ENCODE results near the gene MMAB. TPM values are rescaled to one million over a fixed set of nuclear protein-coding genes. Genes with fewer than 3 reads are reported as not detected.

The MMAB gene
- total RNA-seq, 1 experiment from 2014 or later = 34.9 TPM

GRCh38 chr12:109513977-109514376 lies 59.3 kb downstream of the MMAB start:
- BruUV-seq (replicated peaks) = no TSS peak
- ChIA-PET POLR2A (no interaction called here), RAD21 (ENCODE audit: low non-redundant PET in 1 of 2, low total read pairs in 2 of 2, uncharacterized antibody in 2 of 2, unreplicated experiment in 2 of 2) (no interaction called here), CTCF (no interaction called here)
- H3K4me1 ChIP-seq (ENCODE audit: control insufficient read depth in 1 of 2, insufficient read depth in 2 of 2, low read length in 2 of 2) = no peaks in the 10 kb centered on the region
- H3K4me3 ChIP-seq (replicated peaks in 1 of 2; ENCODE audit: low read depth in 1 of 2, low read length in 2 of 2) = no peak overlapping the region
- no peaks in the 10 kb centered on the region for H3K79me2 ChIP-seq (ENCODE audit: insufficient read depth, low read length)
- TF ChIP-seq YY1 (IDR thresholded peaks at IDR 0.05; ENCODE audit: extremely low read depth, insufficient replicate concordance, low read depth, low read length) (no peak), POLR2AphosphoS5 (IDR thresholded peaks at IDR 0.05; ENCODE audit: low read depth, low read length) (no peak), EGR1 (IDR thresholded peaks at IDR 0.05; ENCODE audit: low read depth) (no peak), EZH2phosphoT487 (IDR thresholded peaks at IDR 0.05; ENCODE audit: borderline replicate concordance) (no peak), ZFX (IDR thresholded peaks at IDR 0.05) (no peak), CBX3 (IDR thresholded peaks at IDR 0.05; ENCODE audit: low read depth) (no peak), EZH2 (IDR thresholded peaks at IDR 0.05) (no peak), FOSL1 (IDR thresholded peaks at IDR 0.05; ENCODE audit: low read depth) (no peak), SIN3A (IDR thresholded peaks at IDR 0.05; ENCODE audit: low read depth) (no peak), ZBTB33 (IDR thresholded peaks at IDR 0.05; ENCODE audit: extremely low read depth, insufficient replicate concordance, low read length) (no peak), POLR2A (IDR thresholded peaks at IDR 0.05; ENCODE audit: borderline replicate concordance, extremely low read depth, insufficient read depth, insufficient read length) (no peak), SP1 (IDR thresholded peaks at IDR 0.05; ENCODE audit: low read depth) (no peak), ELF1 (IDR thresholded peaks at IDR 0.05; ENCODE audit: borderline replicate concordance, low read depth) (no peak)
- no peak overlapping the region for H3K27ac ChIP-seq (ENCODE audit: low read depth, low read length)
- H4K20me1 ChIP-seq (ENCODE audit: insufficient read depth) = no peaks in the 10 kb centered on the region
- no peak overlapping the region for H2AFZ ChIP-seq (ENCODE audit: low read depth, low read length, poor library complexity, severe bottlenecking)
- peaks cover 9 to 21% of the 10 kb centered on the region in 2 experiments; a peak in 3 of 4 replicates for H3K36me3 ChIP-seq (ENCODE audit: control insufficient read depth in 1 of 2, insufficient read depth in 2 of 2, low read length in 2 of 2)
- H3K9me2 ChIP-seq (ENCODE audit: insufficient read depth) = no peaks in the 10 kb centered on the region
- DNase-seq (ENCODE audit: low read depth, low spot score) = no peak
- intact Hi-C loops (cut with micrococcal nuclease) = no loop called here
- no peaks in the 10 kb centered on the region for H3K9me3 ChIP-seq (ENCODE audit: control insufficient read depth in 1 of 2, insufficient read depth in 1 of 2, low read depth in 1 of 2, low read length in 2 of 2)
- no peaks in the 10 kb centered on the region for H3K27me3 ChIP-seq (ENCODE audit: insufficient read depth, low read length)
- no peak overlapping the region for H3K4me2 ChIP-seq (ENCODE audit: low read length)
- no peak for ATAC-seq
- no peak overlapping the region for H3K9ac ChIP-seq (ENCODE audit: low read length)
